ENCODE data around the gene GALR1. TPM values are rescaled to one million over a fixed set of nuclear protein-coding genes. Genes with fewer than 3 reads are reported as not detected.

The GALR1 gene
- total and polyA plus RNA-seq, 2 donors (not counting 3 experiments of a cell fraction or from before 2014, with no cell fraction given): not detected

DNA sequence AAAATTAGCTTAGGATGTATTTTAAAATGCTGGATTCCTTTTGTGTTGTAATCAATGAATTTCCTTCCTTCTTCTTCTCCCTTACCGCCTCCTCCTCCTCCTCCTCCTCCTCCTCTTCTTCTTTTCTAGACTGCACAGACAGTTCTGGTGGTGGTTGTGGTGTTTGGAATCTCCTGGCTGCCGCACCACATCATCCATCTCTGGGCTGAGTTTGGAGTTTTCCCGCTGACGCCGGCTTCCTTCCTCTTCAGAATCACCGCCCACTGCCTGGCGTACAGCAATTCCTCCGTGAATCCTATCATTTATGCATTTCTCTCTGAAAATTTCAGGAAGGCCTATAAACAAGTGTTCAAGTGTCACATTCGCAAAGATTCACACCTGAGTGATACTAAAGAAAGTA, 18.8 kb downstream of the GALR1 start:
- ChIA-PET CTCF (no interaction called here), POLR2A (no interaction called here)
- FAIRE-seq (no peak), DNase-seq (ENCODE audit: low read depth, low spot score) (no peak)
- H3K36me3 ChIP-seq (ENCODE audit: control insufficient read depth in 2 of 2, extremely low read depth in 1 of 2, insufficient read depth in 2 of 2, low read length in 2 of 2): no peaks in the 10 kb centered on the region
- peaks cover 3% of the 10 kb centered on the region for H3K9me3 ChIP-seq (replicated peaks; ENCODE audit: control insufficient read depth, insufficient read depth, low read length)
- no peak overlapping the region for H3K4me2 ChIP-seq (ENCODE audit: insufficient read depth, low read length)
- dilution Hi-C loops (cut with MboI; ENCODE audit: extremely low pct_ligation_motif_present, low sequenced_read_pairs) (no loop called here), intact Hi-C loops (cut with micrococcal nuclease) (no loop called here)
- no peak overlapping the region for H3K27ac ChIP-seq (ENCODE audit: insufficient read depth, low read depth, low read length)
- H3K27me3 ChIP-seq (ENCODE audit: control insufficient read depth in 2 of 2, insufficient read depth in 2 of 2, low read length in 2 of 2): no peaks in the 10 kb centered on the region
- no peak overlapping the region for H2AFZ ChIP-seq (ENCODE audit: low read depth, low read length)
- BruUV-seq (replicated peaks): no TSS peak
- no peaks in the 10 kb centered on the region for H3K9me1 ChIP-seq (replicated peaks; ENCODE audit: control insufficient read depth, extremely low read depth, insufficient read depth, low read length)
- H3K4me1 ChIP-seq (ENCODE audit: control insufficient read depth, extremely low read depth, insufficient read depth, low read length): no peaks in the 10 kb centered on the region
- H4K20me1 ChIP-seq (replicated peaks; ENCODE audit: control insufficient read depth, extremely low read depth, insufficient read depth, low read length): no peaks in the 10 kb centered on the region
- H3K4me3 ChIP-seq (replicated peaks in 1 of 3; ENCODE audit: insufficient read depth in 1 of 3, low read depth in 1 of 3, low read length in 3 of 3): no peak overlapping the region
- H3K79me2 ChIP-seq (ENCODE audit: control insufficient read depth, insufficient read depth, low read length): no peaks in the 10 kb centered on the region
- no peak for TF ChIP-seq GATA2 (IDR thresholded peaks at IDR 0.05; ENCODE audit: insufficient read depth, insufficient read length, low read depth, low read length)
- TF ChIP-seq MAX (IDR thresholded peaks at IDR 0.05; ENCODE audit: insufficient read depth, insufficient read length): no peak
- TF ChIP-seq CTCF (IDR thresholded peaks at IDR 0.05; ENCODE audit: extremely low read depth in 1 of 2, insufficient read depth in 1 of 2, low read depth in 1 of 2, low read length in 2 of 2): no peak
- no peak for TF ChIP-seq POLR2AphosphoS5 (IDR thresholded peaks at IDR 0.05; ENCODE audit: insufficient read depth, low read depth, low read length)
- TF ChIP-seq EZH2 (IDR thresholded peaks at IDR 0.05; ENCODE audit: borderline replicate concordance, low read depth, low read length, severe bottlenecking): no peak
- no peak for TF ChIP-seq POLR2A (IDR thresholded peaks at IDR 0.05; ENCODE audit: low read depth, low read length)
- no peak for TF ChIP-seq FOS (IDR thresholded peaks at IDR 0.05; ENCODE audit: borderline replicate concordance, insufficient read depth, low read length)
- no peak for TF ChIP-seq MYC (IDR thresholded peaks at IDR 0.05; ENCODE audit: low read depth, low read length)
- TF ChIP-seq JUN (IDR thresholded peaks at IDR 0.05; ENCODE audit: borderline replicate concordance, insufficient read depth, insufficient read length, low read depth): no peak
- H3K9ac ChIP-seq (replicated peaks; ENCODE audit: extremely low read depth, insufficient read depth, low read length): no peak overlapping the region

Data from endothelial cell of umbilical vein (primary cell).